Osteocyte (in vitro differentiated cells): ENCODE data around the gene SP7. TPM values are rescaled to one million over a fixed set of nuclear protein-coding genes. Genes with fewer than 3 reads are reported as not detected.
"Not testable (repeated sequence)": the region's sequence is repeated elsewhere in the genome, so short reads cannot be mapped to it uniquely, and the experiment has no call there.

Experiments
- DNase-seq: peaks from one replicate; pipeline ENCODE4 v3.0.0; 2021; ENCODE audit warnings: mixed read lengths; ENCODE audit not compliant: unreplicated experiment; ENCODE audit errors: extremely low spot score
- H3K27ac Mint-ChIP-seq: one replicate; pipeline ENCODE4 v1.8.0; 2021; ENCODE audit warnings: mild to moderate bottlenecking, mixed read lengths; ENCODE audit not compliant: unreplicated experiment
- H3K27me3 Mint-ChIP-seq: one replicate; pipeline ENCODE4 v1.8.0; 2021; ENCODE audit warnings: mixed read lengths; ENCODE audit not compliant: unreplicated experiment
- H3K36me3 Mint-ChIP-seq: one replicate; pipeline ENCODE4 v1.8.0; 2021; ENCODE audit warnings: mixed read lengths; ENCODE audit not compliant: unreplicated experiment
- H3K4me1 Mint-ChIP-seq: one replicate; pipeline ENCODE4 v1.8.0; 2021; ENCODE audit warnings: mixed read lengths; ENCODE audit not compliant: unreplicated experiment
- H3K4me3 Mint-ChIP-seq: one replicate; pipeline ENCODE4 v1.8.0; 2021; ENCODE audit warnings: mild to moderate bottlenecking, moderate library complexity, mixed read lengths; ENCODE audit not compliant: unreplicated experiment
- H3K9me3 Mint-ChIP-seq: one replicate; pipeline ENCODE4 v1.8.0; 2021; ENCODE audit warnings: mixed read lengths; ENCODE audit not compliant: unreplicated experiment
- total RNA-seq: library from RNA; stranded (reverse); gene quantifications from 2 replicates; pipeline ENCODE4 v1.2.1, GENCODE V29; 2021
- TF ChIP-seq, protein P1 (sequence below): fragments of 200-600 bp; sonication (generic); IDR thresholded peaks from 2 replicates; pipeline ENCODE4 v1.5.0; 2021; ENCODE audit warnings: antibody characterized with exemption, mild to moderate bottlenecking, moderate library complexity

The SP7 gene
- total RNA-seq, 1 donor from 2014 or later: not detected

DNA sequence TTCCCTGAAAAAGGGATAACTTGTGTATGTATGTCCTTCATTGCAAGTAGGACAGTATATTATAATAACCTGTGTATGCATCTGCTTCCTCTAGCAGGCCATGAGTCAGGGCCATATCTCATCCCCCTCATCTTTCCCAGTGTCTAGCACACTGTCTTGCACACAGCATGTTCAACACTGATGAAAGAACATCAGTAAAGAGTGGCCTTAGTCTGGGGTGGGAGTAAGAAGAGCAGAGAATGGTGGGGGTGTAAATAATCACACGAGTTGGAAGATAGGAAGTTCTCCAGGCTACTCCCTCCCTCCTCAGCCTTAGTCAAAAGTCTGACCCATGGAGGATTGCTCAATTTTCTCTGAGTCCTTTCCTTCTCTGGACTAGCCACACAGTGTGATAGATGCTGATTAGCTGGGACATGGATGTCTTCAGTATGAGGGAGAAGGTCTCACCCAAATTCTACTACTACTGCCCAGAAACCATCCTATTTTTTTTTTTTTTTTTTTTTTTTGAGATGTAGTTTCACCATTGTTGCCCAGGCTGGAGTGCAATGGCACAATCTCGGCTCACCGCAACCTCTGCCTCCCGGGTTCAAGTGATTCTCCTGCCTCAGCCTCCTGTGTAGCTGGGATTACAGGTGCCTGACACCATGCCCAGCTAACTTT lies 29.2 kb upstream of the SP7 start:
- TF ChIP-seq, protein P1, sequence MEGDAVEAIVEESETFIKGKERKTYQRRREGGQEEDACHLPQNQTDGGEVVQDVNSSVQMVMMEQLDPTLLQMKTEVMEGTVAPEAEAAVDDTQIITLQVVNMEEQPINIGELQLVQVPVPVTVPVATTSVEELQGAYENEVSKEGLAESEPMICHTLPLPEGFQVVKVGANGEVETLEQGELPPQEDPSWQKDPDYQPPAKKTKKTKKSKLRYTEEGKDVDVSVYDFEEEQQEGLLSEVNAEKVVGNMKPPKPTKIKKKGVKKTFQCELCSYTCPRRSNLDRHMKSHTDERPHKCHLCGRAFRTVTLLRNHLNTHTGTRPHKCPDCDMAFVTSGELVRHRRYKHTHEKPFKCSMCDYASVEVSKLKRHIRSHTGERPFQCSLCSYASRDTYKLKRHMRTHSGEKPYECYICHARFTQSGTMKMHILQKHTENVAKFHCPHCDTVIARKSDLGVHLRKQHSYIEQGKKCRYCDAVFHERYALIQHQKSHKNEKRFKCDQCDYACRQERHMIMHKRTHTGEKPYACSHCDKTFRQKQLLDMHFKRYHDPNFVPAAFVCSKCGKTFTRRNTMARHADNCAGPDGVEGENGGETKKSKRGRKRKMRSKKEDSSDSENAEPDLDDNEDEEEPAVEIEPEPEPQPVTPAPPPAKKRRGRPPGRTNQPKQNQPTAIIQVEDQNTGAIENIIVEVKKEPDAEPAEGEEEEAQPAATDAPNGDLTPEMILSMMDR: no peak
- H3K4me3 Mint-ChIP-seq: no peak overlapping the region
- H3K9me3 Mint-ChIP-seq: no peaks in the 10 kb centered on the region
- peaks cover 4% of the 10 kb centered on the region for H3K4me1 Mint-ChIP-seq
- no peaks in the 10 kb centered on the region for H3K36me3 Mint-ChIP-seq
- no peaks in the 10 kb centered on the region for H3K27me3 Mint-ChIP-seq
- DNase-seq: no peak
- H3K27ac Mint-ChIP-seq: no peak overlapping the region

DNA sequence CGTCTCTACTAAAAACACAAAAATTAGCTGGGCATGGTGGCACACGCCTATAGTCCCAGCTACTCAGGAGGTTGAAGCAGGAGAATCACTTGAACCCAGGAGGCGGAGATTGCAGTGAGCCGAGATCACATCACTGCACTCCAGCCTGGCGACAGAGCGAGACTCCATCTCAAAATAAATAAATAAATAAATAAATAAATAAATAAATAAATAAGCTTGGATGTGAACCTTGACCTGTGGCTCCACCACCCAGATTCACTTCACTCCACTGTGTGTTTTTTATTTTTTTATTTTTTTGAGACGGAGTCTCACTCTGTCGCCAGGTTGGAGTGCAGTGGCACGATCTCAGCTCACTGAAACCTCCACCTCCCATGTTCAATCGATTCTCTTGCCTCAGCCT lies 25.5 kb upstream of the SP7 start:
- H3K9me3 Mint-ChIP-seq, DNase-seq, H3K4me1 Mint-ChIP-seq, H3K36me3 Mint-ChIP-seq, H3K4me3 Mint-ChIP-seq, H3K27me3 Mint-ChIP-seq, H3K27ac Mint-ChIP-seq: not testable (repeated sequence)

DNA sequence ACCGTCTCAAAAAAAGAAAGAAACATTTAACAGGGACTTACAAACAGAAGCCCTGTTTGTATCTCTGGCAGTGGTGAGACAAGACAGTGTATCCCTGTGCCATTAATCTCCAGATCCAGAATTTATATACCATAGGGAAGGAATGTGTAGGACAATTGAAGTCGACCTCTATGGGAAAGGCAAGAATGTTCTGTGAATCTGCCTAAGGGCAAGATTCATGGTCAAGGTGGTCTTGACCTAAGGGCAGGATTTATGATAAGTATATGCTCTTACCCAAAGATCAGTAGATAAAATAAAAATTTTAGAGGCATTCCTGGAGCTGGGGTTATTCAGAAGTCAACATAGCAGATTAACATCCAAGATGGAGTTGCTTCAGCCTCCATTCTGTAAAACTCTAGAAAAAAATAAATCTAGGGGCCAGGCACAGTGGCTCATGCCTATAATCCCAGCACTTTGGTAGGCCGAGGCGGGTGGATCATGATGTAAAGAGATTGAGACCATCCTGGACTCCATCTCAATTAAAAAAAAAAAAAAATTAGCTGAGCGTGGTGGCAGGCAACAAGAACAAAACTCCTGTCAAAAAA lies 22.8 kb upstream of the SP7 start:
- TF ChIP-seq, protein P1: no peak
- no peaks in the 10 kb centered on the region for H3K9me3 Mint-ChIP-seq
- H3K36me3 Mint-ChIP-seq: no peaks in the 10 kb centered on the region
- DNase-seq: no peak
- H3K4me3 Mint-ChIP-seq: no peak overlapping the region
- no peak overlapping the region for H3K27ac Mint-ChIP-seq
- H3K27me3 Mint-ChIP-seq: no peaks in the 10 kb centered on the region
- H3K4me1 Mint-ChIP-seq: no peaks in the 10 kb centered on the region

DNA sequence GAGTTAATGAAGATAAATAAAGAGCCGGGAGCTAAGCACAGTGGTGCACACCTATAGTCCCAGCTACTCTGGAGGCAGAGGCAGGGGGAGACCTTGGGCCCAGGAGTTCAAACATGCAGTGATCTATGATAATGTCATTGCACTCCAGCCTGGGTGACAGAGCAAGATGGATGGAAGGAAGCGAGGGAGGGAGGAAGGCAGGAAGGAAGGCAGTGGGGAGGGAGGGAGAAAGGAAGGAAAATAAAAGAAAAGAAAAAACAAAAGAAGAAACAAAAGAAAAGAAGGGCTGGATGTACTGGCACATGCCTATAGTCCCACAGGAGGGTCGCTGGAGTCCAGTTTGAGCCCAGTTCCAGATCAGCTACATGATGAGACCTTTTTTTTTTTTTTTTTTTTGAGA lies 19.0 kb upstream of the SP7 start:
- Mint-ChIP-seq H3K27ac (no peak overlapping the region), H3K9me3 (no peaks in the 10 kb centered on the region), H3K36me3 (no peaks in the 10 kb centered on the region), H3K4me1 (peaks cover 5% of the 10 kb centered on the region), H3K27me3 (no peaks in the 10 kb centered on the region), H3K4me3 (no peak overlapping the region)
- TF ChIP-seq, protein P1: no peak
- no peak for DNase-seq

DNA sequence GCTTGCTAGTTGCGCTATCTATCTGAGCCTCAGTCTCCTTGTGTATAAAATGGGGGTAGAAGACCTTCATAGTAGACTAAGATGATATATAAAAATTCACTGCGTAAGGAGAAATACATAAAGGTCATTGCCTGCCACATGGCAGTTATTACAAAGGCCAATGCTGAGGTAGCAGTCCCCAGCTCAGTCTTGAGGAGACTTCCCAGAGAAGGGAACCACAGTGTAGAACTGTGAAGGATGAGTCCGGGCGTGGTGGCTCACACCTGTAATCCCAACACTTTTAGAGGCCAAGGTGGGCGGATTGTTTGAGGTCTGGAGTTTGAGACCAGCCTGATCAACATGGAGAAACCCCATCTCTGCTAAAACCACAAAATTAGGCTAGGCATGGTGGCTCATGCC lies 17.1 kb upstream of the SP7 start:
- no peaks in the 10 kb centered on the region for H3K36me3 Mint-ChIP-seq
- no peaks in the 10 kb centered on the region for H3K9me3 Mint-ChIP-seq
- no peaks in the 10 kb centered on the region for H3K27me3 Mint-ChIP-seq
- no peak overlapping the region for H3K27ac Mint-ChIP-seq
- H3K4me3 Mint-ChIP-seq: no peak overlapping the region
- H3K4me1 Mint-ChIP-seq: peaks cover 7% of the 10 kb centered on the region
- no peak for DNase-seq
- TF ChIP-seq, protein P1: no peak
